Body of pancreas (tissue), 4 donors: Measurements from ENCODE around the gene UGT1A8.
"Not testable (repeated sequence)": the region's sequence is repeated elsewhere in the genome, so short reads cannot be mapped to it uniquely, and the experiment has no call there.

ENCODE experiments used
- POLR2A ChIP-seq, 3 donors: fragments of 450-650 bp; IDR thresholded peaks; one replicate each; pipeline ENCODE4 v1.6.1; 2016; ENCODE audit warnings: antibody characterized with exemption in 3 of 3, mild to moderate bottlenecking in 2 of 3
- TF ChIP-seq, protein P1 (sequence below), 7 experiments: fragments of 450-650 bp in 4 of 7; fragments of 200-600 bp in 3 of 7; sonication (generic) in 3 of 7; IDR thresholded peaks; one replicate each; pipeline ENCODE4 v1.5.1; 2016 to 2019; ENCODE audit warnings: antibody characterized with exemption in 7 of 7

DNA sequence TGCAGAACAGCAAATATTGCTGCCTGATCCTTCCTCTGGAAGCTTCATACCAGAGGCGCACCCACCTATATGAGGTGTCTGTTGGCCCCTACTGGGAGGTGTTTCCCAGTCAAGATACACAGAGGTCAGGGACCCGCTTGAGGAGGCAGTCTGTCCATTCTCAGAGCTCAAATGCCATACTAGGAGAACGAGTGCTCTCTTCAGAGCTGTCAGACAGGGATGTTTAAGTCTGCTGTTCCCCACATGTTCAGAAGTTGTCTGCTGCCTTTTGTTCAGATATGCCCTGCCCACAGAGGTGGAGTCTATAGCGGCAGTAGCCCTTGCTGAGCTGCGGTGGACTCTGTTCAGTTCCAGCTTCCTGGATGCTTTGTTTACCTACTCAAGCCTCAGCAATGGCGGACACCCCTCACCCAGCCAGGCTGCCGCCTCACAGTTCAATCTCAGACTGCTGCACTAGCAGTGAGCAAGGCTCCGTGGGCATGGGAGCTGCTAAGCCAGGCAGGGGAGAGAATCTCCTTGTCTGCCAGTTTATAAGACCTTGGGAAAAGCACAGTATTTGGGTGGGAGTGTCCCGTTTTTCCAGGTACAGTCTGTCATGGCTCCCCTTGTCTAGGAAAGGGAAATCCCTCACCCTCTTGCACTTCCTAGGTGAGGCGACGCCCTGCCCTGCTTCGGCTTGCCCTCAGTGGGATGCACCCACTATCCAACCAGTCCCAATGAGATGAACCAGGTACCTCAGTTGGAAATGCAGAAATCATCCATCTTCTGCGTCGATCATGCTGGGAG lies 119.6 kb downstream of the UGT1A8 start:
- TF ChIP-seq, protein P1, sequence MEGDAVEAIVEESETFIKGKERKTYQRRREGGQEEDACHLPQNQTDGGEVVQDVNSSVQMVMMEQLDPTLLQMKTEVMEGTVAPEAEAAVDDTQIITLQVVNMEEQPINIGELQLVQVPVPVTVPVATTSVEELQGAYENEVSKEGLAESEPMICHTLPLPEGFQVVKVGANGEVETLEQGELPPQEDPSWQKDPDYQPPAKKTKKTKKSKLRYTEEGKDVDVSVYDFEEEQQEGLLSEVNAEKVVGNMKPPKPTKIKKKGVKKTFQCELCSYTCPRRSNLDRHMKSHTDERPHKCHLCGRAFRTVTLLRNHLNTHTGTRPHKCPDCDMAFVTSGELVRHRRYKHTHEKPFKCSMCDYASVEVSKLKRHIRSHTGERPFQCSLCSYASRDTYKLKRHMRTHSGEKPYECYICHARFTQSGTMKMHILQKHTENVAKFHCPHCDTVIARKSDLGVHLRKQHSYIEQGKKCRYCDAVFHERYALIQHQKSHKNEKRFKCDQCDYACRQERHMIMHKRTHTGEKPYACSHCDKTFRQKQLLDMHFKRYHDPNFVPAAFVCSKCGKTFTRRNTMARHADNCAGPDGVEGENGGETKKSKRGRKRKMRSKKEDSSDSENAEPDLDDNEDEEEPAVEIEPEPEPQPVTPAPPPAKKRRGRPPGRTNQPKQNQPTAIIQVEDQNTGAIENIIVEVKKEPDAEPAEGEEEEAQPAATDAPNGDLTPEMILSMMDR (IDR thresholded peaks at IDR 0.05) = not testable (repeated sequence)
- TF ChIP-seq POLR2A (IDR thresholded peaks at IDR 0.05) = not testable (repeated sequence)
